Measurements from ENCODE around the gene ATOH8.

The ATOH8 gene

GRCh38 chr2:85710687-85711577 is 42.9 kb upstream of the ATOH8 start:
- Histone ChIP-seq H3K79me2 (ENCODE audit: control insufficient read depth, low read length) (no peaks in the 10 kb centered on the region), H3F3A (ENCODE audit: control insufficient read depth, insufficient read depth) (no peaks in the 10 kb centered on the region), H3K4me3 (ENCODE audit: low read length) (no peak overlapping the region), H3K4me2 (ENCODE audit: low read length) (no peak overlapping the region), H4K20me1 (ENCODE audit: control insufficient read depth, insufficient read depth, low read depth, low read length) (no peaks in the 10 kb centered on the region), H3K36me3 (ENCODE audit: control insufficient read depth, low read length) (no peaks in the 10 kb centered on the region), H3K9me3 (ENCODE audit: control insufficient read depth, insufficient read depth, low read length) (no peaks in the 10 kb centered on the region), H3K27ac (ENCODE audit: low read depth, low read length) (no peak overlapping the region), H3K27me3 (ENCODE audit: control insufficient read depth, low read length) (peaks cover 27% of the 10 kb centered on the region), H3K4me1 (ENCODE audit: control insufficient read depth, low read length) (no peaks in the 10 kb centered on the region), H3K9me2 (replicated peaks; ENCODE audit: control insufficient read depth, low read length) (no peaks in the 10 kb centered on the region)
- TF ChIP-seq EZH2phosphoT487 (IDR thresholded peaks at IDR 0.05; ENCODE audit: borderline replicate concordance, low read length) = no peak
- TF ChIP-seq CTCF (IDR thresholded peaks at IDR 0.05; ENCODE audit: low read depth, low read length, poor library complexity, severe bottlenecking) = no peak

GRCh38 chr2:85711578-85712060 is 42.2 kb upstream of the ATOH8 start:
- Histone ChIP-seq H4K20me1 (ENCODE audit: control insufficient read depth, insufficient read depth, low read depth, low read length) (no peaks in the 10 kb centered on the region), H3K4me3 (ENCODE audit: low read length) (no peak overlapping the region)
- TF ChIP-seq EZH2phosphoT487 (IDR thresholded peaks at IDR 0.05; ENCODE audit: borderline replicate concordance, low read length) = no peak
- no peak for TF ChIP-seq CTCF (IDR thresholded peaks at IDR 0.05; ENCODE audit: low read depth, low read length, poor library complexity, severe bottlenecking)

GRCh38 chr2:85712336-85712735 is 41.5 kb upstream of the ATOH8 start:
- no peak overlapping the region for H3K4me2 ChIP-seq (ENCODE audit: low read length)

More at GRCh38 chr2:85711578-85712060, 42.2 kb upstream of the ATOH8 start:
- no peaks in the 10 kb centered on the region for H3K4me1 ChIP-seq (ENCODE audit: control insufficient read depth, low read length)
- peaks cover 32% of the 10 kb centered on the region for H3K27me3 ChIP-seq (ENCODE audit: control insufficient read depth, low read length)
- no peak overlapping the region for H3K4me2 ChIP-seq (ENCODE audit: low read length)
- no peaks in the 10 kb centered on the region for H3K79me2 ChIP-seq (ENCODE audit: control insufficient read depth, low read length)
- no peaks in the 10 kb centered on the region for H3F3A ChIP-seq (ENCODE audit: control insufficient read depth, insufficient read depth)
- H3K9me2 ChIP-seq (replicated peaks; ENCODE audit: control insufficient read depth, low read length) = no peaks in the 10 kb centered on the region
- H3K27ac ChIP-seq (ENCODE audit: low read depth, low read length) = no peak overlapping the region
- H3K36me3 ChIP-seq (ENCODE audit: control insufficient read depth, low read length) = no peaks in the 10 kb centered on the region
- no peaks in the 10 kb centered on the region for H3K9me3 ChIP-seq (ENCODE audit: control insufficient read depth, insufficient read depth, low read length)

More at GRCh38 chr2:85712336-85712735, 41.5 kb upstream of the ATOH8 start:
- Histone ChIP-seq H3K4me1 (ENCODE audit: control insufficient read depth, low read length) (no peaks in the 10 kb centered on the region), H3K27me3 (ENCODE audit: control insufficient read depth, low read length) (peaks cover 31% of the 10 kb centered on the region), H3K27ac (ENCODE audit: low read depth, low read length) (no peak overlapping the region), H3K36me3 (ENCODE audit: control insufficient read depth, low read length) (no peaks in the 10 kb centered on the region), H4K20me1 (ENCODE audit: control insufficient read depth, insufficient read depth, low read depth, low read length) (no peaks in the 10 kb centered on the region), H3F3A (ENCODE audit: control insufficient read depth, insufficient read depth) (no peaks in the 10 kb centered on the region), H3K9me3 (ENCODE audit: control insufficient read depth, insufficient read depth, low read length) (no peaks in the 10 kb centered on the region), H3K4me3 (ENCODE audit: low read length) (no peak overlapping the region), H3K9me2 (replicated peaks; ENCODE audit: control insufficient read depth, low read length) (no peaks in the 10 kb centered on the region), H3K79me2 (ENCODE audit: control insufficient read depth, low read length) (no peaks in the 10 kb centered on the region)
- TF ChIP-seq EZH2phosphoT487 (IDR thresholded peaks at IDR 0.05; ENCODE audit: borderline replicate concordance, low read length) (no peak), CTCF (IDR thresholded peaks at IDR 0.05; ENCODE audit: low read depth, low read length, poor library complexity, severe bottlenecking) (no peak)

Data from DOHH2 (cell line).